OCI-LY3 (cell line): ENCODE measurements around the gene PCDH19.

Source experiments
- EZH2phosphoT487 ChIP-seq: fragments of 200-600 bp; shearing (Covaris generic); IDR thresholded peaks from 2 replicates; pipeline ENCODE4 v1.6.1; 2018; ENCODE audit warnings: antibody characterized with exemption, mixed run types, low read depth
- TF ChIP-seq, protein P1 (sequence below): fragments of 200-600, 300-600 bp; sonication (generic); IDR thresholded peaks from 2 replicates; pipeline ENCODE4 v1.5.1; 2014; ENCODE audit warnings: antibody characterized with exemption, low read length, low read depth

DNA sequence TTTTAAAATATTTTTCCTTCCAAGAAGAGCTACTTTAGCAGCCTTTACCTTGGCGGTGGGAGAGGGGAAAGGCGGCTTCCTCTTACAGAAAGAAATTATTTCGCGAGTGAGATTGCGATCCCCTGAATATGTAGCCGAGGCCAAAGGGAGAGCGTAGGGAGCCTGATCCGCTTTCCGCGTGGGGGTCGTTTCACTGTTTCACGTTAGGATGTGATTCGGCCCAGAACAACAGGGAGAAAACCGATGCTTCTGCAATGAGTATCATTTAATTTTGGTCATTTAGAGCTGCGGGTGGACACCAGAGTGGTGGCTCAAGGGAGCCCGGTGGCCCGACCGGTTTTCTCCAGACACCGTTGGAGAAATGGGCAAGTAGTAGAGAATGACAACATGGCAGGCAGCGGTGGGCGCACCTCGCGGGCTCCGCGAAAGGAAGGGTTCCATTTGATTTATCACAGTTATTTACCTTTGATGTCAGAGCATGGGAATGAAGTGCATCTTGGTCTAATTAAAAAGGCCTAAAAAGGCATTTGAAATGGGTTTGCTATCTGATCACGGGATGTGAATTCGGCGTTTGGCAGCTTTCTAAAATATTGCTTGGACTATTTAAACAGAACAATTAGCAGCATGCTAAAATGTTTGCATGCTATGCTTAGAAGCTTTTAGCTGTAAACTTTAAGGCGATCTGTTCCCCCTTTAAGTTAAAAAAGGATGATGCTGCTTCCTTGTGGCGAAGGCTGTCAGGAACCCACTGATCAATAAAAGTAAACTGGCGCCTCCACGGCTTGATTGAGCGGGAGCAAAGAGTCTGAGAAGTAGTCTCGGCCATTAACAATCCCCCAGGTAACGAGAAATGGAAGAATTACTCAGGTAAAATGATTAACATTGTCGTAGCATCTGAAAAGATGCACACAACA, 2.0 kb upstream of the PCDH19 start:
- TF ChIP-seq EZH2phosphoT487: no peak
- TF ChIP-seq, protein P1, sequence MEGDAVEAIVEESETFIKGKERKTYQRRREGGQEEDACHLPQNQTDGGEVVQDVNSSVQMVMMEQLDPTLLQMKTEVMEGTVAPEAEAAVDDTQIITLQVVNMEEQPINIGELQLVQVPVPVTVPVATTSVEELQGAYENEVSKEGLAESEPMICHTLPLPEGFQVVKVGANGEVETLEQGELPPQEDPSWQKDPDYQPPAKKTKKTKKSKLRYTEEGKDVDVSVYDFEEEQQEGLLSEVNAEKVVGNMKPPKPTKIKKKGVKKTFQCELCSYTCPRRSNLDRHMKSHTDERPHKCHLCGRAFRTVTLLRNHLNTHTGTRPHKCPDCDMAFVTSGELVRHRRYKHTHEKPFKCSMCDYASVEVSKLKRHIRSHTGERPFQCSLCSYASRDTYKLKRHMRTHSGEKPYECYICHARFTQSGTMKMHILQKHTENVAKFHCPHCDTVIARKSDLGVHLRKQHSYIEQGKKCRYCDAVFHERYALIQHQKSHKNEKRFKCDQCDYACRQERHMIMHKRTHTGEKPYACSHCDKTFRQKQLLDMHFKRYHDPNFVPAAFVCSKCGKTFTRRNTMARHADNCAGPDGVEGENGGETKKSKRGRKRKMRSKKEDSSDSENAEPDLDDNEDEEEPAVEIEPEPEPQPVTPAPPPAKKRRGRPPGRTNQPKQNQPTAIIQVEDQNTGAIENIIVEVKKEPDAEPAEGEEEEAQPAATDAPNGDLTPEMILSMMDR: 0 out of 2 replicates have a peak, but pooled peaks have one; percentile 4
